NT2/D1 (cell line): Measurements from ENCODE around the gene EIF4G3.

Experiments used
- DNase-seq: peaks from one replicate; pipeline ENCODE4 v3.0.0-alpha.2; 2011; ENCODE audit warnings: low read depth, low spot score
- H3K27me3 ChIP-seq: 2 replicates; pipeline ENCODE4 v1.6.0; 2011; ENCODE audit warnings: mild to moderate bottlenecking; ENCODE audit not compliant: insufficient read length, insufficient read depth
- H3K36me3 ChIP-seq: 2 replicates; pipeline ENCODE4 v1.6.1; 2011; ENCODE audit warnings: mild to moderate bottlenecking, low read length, mixed read lengths; ENCODE audit not compliant: insufficient read depth, insufficient read length
- H3K4me1 ChIP-seq: 2 replicates; pipeline ENCODE4 v1.5.1; 2011; ENCODE audit not compliant: insufficient read depth, insufficient read length
- H3K4me3 ChIP-seq: 2 replicates; pipeline ENCODE4 v1.5.1; 2011; ENCODE audit warnings: low read depth; ENCODE audit not compliant: insufficient read length
- H3K9ac ChIP-seq: 2 replicates; pipeline ENCODE4 v1.6.0; 2011; ENCODE audit warnings: low read depth; ENCODE audit not compliant: insufficient read length
- H3K9me3 ChIP-seq: 2 replicates; pipeline ENCODE4 v1.5.1; 2011; ENCODE audit warnings: mild to moderate bottlenecking, low read length; ENCODE audit not compliant: insufficient read depth
- SUZ12 ChIP-seq: IDR thresholded peaks from 2 replicates; pipeline ENCODE4 v1.6.1; 2011; ENCODE audit not compliant: insufficient read length, insufficient read depth; ENCODE audit errors: extremely low read depth
- YY1 ChIP-seq: IDR thresholded peaks from 2 replicates; pipeline ENCODE4 v1.6.1; 2011; ENCODE audit not compliant: insufficient read length, insufficient read depth
- ZNF274 ChIP-seq: IDR thresholded peaks from 2 replicates; pipeline ENCODE4 v1.6.1; 2011; ENCODE audit warnings: mild to moderate bottlenecking, low read depth, low read length

EIF4G3 gene

GRCh38 chr1:20996554-20996953 is 180.1 kb downstream of the EIF4G3 start:
- Histone ChIP-seq H3K4me1 (no peaks in the 10 kb centered on the region), H3K9me3 (no peaks in the 10 kb centered on the region), H3K9ac (no peak overlapping the region), H3K4me3 (no peak overlapping the region), H3K36me3 (peaks cover 6% of the 10 kb centered on the region), H3K27me3 (no peaks in the 10 kb centered on the region)
- TF ChIP-seq SUZ12 = no peak
- no peak for TF ChIP-seq ZNF274
- TF ChIP-seq YY1 = no peak
- DNase-seq = no peak

- TF ChIP-seq YY1 (no peak), ZNF274 (no peak), SUZ12 (no peak)
- Histone ChIP-seq H3K9me3 (no peaks in the 10 kb centered on the region), H3K4me1 (no peaks in the 10 kb centered on the region), H3K4me3 (no peak overlapping the region), H3K27me3 (no peaks in the 10 kb centered on the region), H3K36me3 (no peaks in the 10 kb centered on the region), H3K9ac (no peak overlapping the region)
- no peak for DNase-seq
Measured at GRCh38 chr1:20993716-20994575, 182.8 kb downstream of the EIF4G3 start.

- TF ChIP-seq ZNF274 = no peak
- no peak for TF ChIP-seq YY1
- TF ChIP-seq SUZ12 = no peak
- Histone ChIP-seq H3K36me3 (no peaks in the 10 kb centered on the region), H3K9me3 (no peaks in the 10 kb centered on the region), H3K27me3 (no peaks in the 10 kb centered on the region), H3K4me3 (no peak overlapping the region), H3K9ac (no peak overlapping the region), H3K4me1 (no peaks in the 10 kb centered on the region)
- DNase-seq = no peak
Measured at GRCh38 chr1:20992322-20993056, 184.2 kb downstream of the EIF4G3 start.

- Histone ChIP-seq H3K4me3 (no peak overlapping the region), H3K9me3 (no peaks in the 10 kb centered on the region), H3K4me1 (no peaks in the 10 kb centered on the region), H3K36me3 (no peaks in the 10 kb centered on the region), H3K27me3 (no peaks in the 10 kb centered on the region), H3K9ac (no peak overlapping the region)
- no peak for DNase-seq
- no peak for TF ChIP-seq YY1
Measured at GRCh38 chr1:20988943-20989342, 187.8 kb downstream of the EIF4G3 start.

GRCh38 chr1:20987831-20988825 is 188.6 kb downstream of the EIF4G3 start:
- Histone ChIP-seq H3K4me3 (no peak overlapping the region), H3K27me3 (no peaks in the 10 kb centered on the region), H3K9ac (no peak overlapping the region), H3K9me3 (no peaks in the 10 kb centered on the region), H3K36me3 (no peaks in the 10 kb centered on the region), H3K4me1 (no peaks in the 10 kb centered on the region)
- no peak for DNase-seq
- TF ChIP-seq SUZ12 = no peak
- no peak for TF ChIP-seq ZNF274
- TF ChIP-seq YY1 = no peak

GRCh38 chr1:20983297-20983889 is 193.3 kb downstream of the EIF4G3 start:
- H3K4me1 ChIP-seq = no peaks in the 10 kb centered on the region
- no peaks in the 10 kb centered on the region for H3K27me3 ChIP-seq
- no peak overlapping the region for H3K4me3 ChIP-seq
- H3K9me3 ChIP-seq = no peaks in the 10 kb centered on the region
- DNase-seq = no peak
- H3K9ac ChIP-seq = no peak overlapping the region
- peaks cover 6% of the 10 kb centered on the region for H3K36me3 ChIP-seq
- TF ChIP-seq SUZ12 (no peak), ZNF274 (no peak)
